ENCODE data around the gene ZFYVE26.
"Not testable (repeated sequence)": the region's sequence is repeated elsewhere in the genome, so short reads cannot be mapped to it uniquely, and the experiment has no call there.

The ZFYVE26 gene

GRCh38 chr14:67704484-67705089, 111.8 kb downstream of the ZFYVE26 start:
- DNase-seq = no peak

DNA sequence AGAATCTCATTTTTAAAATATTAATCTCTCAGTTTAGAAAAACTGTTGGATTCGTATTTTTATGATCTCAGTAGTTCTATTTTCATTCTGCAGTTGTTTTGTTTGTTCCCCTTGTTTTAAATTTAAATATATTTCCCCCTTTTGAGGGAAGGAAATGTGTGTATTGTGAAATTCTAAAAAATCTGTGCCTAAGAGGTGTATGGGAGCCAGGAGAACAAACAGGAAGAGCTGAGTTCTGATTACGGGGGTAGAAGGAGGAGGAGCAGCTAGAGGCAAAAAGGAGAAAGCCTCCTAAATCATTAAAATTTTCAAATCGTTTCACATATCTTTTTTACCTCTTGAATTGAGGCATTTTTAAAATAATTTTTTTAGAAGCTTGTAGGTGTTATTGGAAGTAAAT, 112.4 kb downstream of the ZFYVE26 start:
- DNase-seq = no peak

GRCh38 chr14:67701492-67701891, 114.9 kb downstream of the ZFYVE26 start, which contains the start of gene RDH12:
Gene RDH12, plus strand, starts transcription at chr14:67701886. Its CDS starts 20,757 bp downstream, at chr14:67722643.
- not testable (repeated sequence) for DNase-seq

GRCh38 chr14:67698179-67698578, 118.2 kb downstream of the ZFYVE26 start:
- DNase-seq = no peak

DNA sequence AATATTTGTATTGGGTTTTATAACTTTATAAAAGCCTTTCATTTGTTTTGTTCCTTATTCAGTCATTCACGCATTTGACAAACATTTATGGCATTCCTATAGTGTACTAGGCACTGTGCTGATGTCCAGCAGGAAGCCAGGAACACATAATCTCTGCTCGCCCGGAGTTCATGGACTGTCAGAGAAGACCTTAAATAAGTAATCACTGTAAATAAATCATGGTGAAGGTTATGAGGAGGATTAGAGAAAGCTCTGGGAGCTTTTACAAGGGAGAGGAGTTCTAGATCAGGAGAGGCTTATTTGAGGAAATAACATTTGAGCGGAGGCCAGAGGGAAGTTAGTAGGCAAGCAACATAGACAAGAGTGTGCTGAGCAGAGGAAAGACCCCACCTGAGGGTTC, 119.4 kb downstream of the ZFYVE26 start:
- DNase-seq = no peak
